Lower leg skin (tissue), 3 donors: Measurements from ENCODE around the gene POLD1.

ENCODE experiments used
- CTCF ChIP-seq, 3 donors: fragments of 450-650 bp; IDR thresholded peaks; one replicate each; pipeline ENCODE4 v1.5.1; 2016; ENCODE audit warnings: antibody characterized with exemption in 3 of 3, mild to moderate bottlenecking in 3 of 3, moderate library complexity in 2 of 3
- POLR2A ChIP-seq, 2 donors: fragments of 450-650 bp; IDR thresholded peaks; one replicate each; pipeline ENCODE4 v1.6.1; 2016 to 2017; ENCODE audit warnings: antibody characterized with exemption in 2 of 2, mild to moderate bottlenecking in 1 of 2, moderate library complexity in 1 of 2

DNA sequence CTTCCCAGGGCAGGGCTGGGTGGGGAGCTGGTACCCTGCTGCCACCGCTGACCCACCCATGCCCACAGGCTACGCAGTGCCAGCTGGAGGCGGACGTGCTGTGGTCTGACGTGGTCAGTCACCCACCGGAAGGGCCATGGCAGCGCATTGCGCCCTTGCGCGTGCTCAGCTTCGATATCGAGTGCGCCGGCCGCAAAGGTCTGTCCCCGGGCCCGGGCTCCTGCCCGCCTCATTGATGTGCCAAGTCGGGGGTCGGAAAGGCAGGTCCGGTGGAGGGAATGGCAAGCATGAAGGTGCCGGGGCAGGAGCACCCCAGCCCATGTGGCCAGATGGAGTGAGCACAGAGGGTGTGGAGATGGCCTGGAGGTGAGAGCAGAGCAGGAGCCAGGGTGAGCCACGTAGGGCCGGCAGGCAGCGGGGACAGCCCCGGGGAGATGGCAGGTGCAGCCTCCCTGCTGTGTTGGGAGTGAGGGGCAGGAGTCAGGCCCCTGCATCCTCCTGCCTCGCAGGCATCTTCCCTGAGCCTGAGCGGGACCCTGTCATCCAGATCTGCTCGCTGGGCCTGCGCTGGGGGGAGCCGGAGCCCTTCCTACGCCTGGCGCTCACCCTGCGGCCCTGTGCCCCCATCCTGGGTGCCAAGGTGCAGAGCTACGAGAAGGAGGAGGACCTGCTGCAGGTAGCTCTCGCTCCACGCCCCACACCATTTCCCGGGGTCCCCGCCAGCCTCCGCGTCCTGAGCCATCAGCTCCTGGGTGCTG lies 18.6 kb downstream of the POLD1 start:
- TF ChIP-seq POLR2A (IDR thresholded peaks at IDR 0.05) (no peak), CTCF (IDR thresholded peaks at IDR 0.05) (no peak)
